Stimulated activated CD8-positive, alpha-beta memory T cell treated with anti-CD3 and anti-CD28 coated beads, Interleukin-15, amount 100 ng/mL, for 4 hours (primary cell): ENCODE measurements around the gene ZNF516.

Experiments used
- DNase-seq, 2 donors: peaks; one replicate each; pipeline ENCODE4 v3.0.0-alpha.2; 2020; ENCODE audit warnings: low read depth in 2 of 2

Gene ZNF516

GRCh38 chr18:76398896-76399612 lies 96.0 kb downstream of the ZNF516 start:
- peak; percentile 38 to 51 for DNase-seq

- no peak for DNase-seq
Observed at GRCh38 chr18:76398295-76398694, 96.7 kb downstream of the ZNF516 start.

DNA sequence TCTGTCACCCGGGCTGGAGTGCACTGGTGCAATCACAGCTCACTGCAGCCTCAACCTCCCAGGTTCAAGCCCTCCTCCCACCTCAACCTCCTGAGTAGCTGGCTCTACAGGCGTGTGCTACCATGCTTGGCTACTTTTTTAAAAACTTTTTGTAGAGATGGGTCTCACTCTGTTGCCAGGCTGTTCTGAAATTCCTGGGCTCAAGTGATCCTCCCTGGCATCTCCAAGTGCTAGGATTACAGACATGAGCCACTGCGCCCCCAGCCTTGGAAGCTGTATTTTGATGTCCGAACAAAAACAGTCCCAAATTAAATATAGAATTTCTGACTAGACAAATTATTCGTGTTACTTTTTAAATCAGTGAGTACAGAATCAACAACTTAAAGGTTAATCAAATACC lies 97.4 kb downstream of the ZNF516 start:
- DNase-seq = no peak

DNA sequence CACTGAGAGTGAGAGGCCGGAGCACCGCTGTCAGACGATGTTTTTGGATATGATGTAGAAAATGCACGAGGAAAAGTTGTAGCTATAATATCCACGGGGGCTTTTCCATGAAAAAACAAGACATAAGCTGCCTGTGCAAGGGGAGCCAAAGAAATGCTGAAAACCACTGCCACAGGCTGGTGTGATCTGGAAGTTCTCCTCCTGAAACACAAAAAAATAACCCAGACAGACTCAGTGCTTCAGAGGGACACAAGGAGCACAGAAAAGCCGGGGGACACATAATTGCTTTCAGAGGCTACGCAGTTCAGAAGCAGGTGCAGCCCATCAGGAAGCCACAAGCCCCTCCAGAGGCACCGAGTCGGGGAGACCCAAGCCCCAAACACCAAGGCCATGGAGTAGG lies 98.2 kb downstream of the ZNF516 start:
- no peak for DNase-seq

- no peak for DNase-seq
Observed at GRCh38 chr18:76395609-76396008, 99.4 kb downstream of the ZNF516 start.

- DNase-seq = no peak
Observed at GRCh38 chr18:76394780-76395476, 100.1 kb downstream of the ZNF516 start.

- DNase-seq = no peak
Observed at GRCh38 chr18:76392349-76392748, 102.7 kb downstream of the ZNF516 start.

GRCh38 chr18:76391746-76392145 lies 103.3 kb downstream of the ZNF516 start:
- DNase-seq = no peak

GRCh38 chr18:76391038-76391437 lies 104.0 kb downstream of the ZNF516 start:
- no peak for DNase-seq

GRCh38 chr18:76390452-76391035 lies 104.5 kb downstream of the ZNF516 start:
- no peak for DNase-seq

GRCh38 chr18:76389716-76390115 lies 105.3 kb downstream of the ZNF516 start:
- no peak for DNase-seq

GRCh38 chr18:76388891-76389423 lies 106.1 kb downstream of the ZNF516 start:
- DNase-seq = no peak

GRCh38 chr18:76388261-76388660 lies 106.8 kb downstream of the ZNF516 start:
- DNase-seq = no peak

GRCh38 chr18:76387608-76388007 lies 107.4 kb downstream of the ZNF516 start:
- no peak for DNase-seq

DNA sequence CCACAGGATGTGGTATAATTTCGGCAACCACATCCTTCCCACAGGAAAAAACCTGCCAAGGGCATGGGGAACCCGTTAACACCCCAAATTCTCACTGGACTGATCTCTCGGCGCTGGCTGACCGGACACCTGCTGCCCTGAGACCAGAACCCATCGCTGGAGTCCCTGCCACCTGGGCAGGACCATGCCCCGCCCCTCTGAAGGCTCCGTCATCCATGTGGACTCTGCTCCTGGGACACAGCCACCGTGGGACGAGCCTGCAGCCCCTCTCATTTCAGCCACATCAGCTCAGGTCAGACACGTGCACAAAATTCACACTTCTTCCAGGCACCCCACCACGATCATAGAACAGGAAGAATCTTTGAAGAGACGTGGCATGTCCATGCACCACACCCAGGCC lies 108.2 kb downstream of the ZNF516 start:
- no peak for DNase-seq

GRCh38 chr18:76386071-76386470 lies 109.0 kb downstream of the ZNF516 start:
- DNase-seq = no peak

DNA sequence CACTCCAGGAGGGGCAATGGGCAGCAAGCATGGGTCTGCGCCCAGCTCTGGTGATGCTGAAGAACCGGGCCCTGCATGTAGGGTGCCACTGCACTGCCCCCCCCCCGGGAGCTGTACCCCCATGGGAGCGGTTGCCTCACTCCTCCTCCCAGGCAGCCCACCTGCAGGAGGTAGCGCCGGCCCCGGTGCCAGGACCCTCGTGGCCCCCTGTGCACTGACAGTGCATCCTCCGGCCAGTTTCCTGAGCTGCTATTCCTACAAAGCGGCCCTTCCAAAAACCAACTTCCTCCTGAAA lies 109.4 kb downstream of the ZNF516 start:
- no peak for DNase-seq

GRCh38 chr18:76384861-76385680 lies 110.0 kb downstream of the ZNF516 start:
- no peak for DNase-seq

GRCh38 chr18:76384114-76384790 lies 110.8 kb downstream of the ZNF516 start:
- DNase-seq = no peak

GRCh38 chr18:76383636-76384035 lies 111.4 kb downstream of the ZNF516 start:
- DNase-seq = no peak

DNA sequence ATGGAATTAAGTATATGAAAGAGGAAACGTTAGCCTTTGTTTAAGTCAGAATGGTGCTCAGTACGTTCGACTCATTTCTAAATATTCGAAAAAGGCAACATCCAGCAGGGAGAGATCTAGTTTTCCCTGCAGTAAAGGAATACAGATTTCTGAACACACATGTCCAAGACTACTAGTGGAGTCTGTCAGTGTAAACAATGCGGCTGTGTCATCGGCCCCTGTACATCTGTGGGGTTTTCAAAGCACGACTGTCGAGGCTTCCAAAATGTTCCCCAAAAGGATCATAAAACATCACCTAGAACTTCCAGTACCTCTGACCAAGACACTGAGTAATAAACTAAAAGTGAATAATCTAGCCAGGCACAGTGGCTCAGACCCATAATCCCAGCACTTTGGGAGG lies 112.8 kb downstream of the ZNF516 start:
- DNase-seq = no peak
